Tibial artery (tissue), 4 donors: ENCODE results near the gene DCAF5.

Experiments
- DNase-seq, 2 donors: peaks; one replicate each; pipeline ENCODE4 v3.0.0-alpha.2; 2019
- H3K27ac ChIP-seq, 2 donors: fragments of 200-600 bp; sonication (generic) in 1 of 2; 1 replicate in 1 of 2; 2 replicates in 1 of 2; pipeline ENCODE4 v1.5.1; 2018 to 2019; ENCODE audit warnings: mild to moderate bottlenecking in 1 of 2
- H3K27me3 ChIP-seq, 2 donors: fragments of 200-600 bp; sonication (generic) in 1 of 2; one replicate each; pipeline versions ENCODE4 v1.5.1 to v1.6.0; 2016 to 2019
- H3K36me3 ChIP-seq, 3 donors: fragments of 200-600 bp; sonication (generic) in 2 of 3; one replicate each; pipeline ENCODE4 v1.5.1; 2016 to 2019; ENCODE audit warnings: mild to moderate bottlenecking in 2 of 3
- H3K4me1 ChIP-seq, 4 donors: fragments of 200-600 bp; sonication (generic) in 2 of 4; 1 replicate in 3 of 4; 2 replicates in 1 of 4; pipeline ENCODE4 v1.5.1; 2016 to 2019
- H3K4me3 ChIP-seq, 2 donors: fragments of 200-600 bp; sonication (generic) in 1 of 2; 1 replicate in 1 of 2; 2 replicates in 1 of 2; pipeline ENCODE4 v1.5.1; 2018 to 2019; ENCODE audit warnings: mild to moderate bottlenecking in 2 of 2
- H3K9me3 ChIP-seq, 3 donors: fragments of 200-600 bp; sonication (generic) in 1 of 3; one replicate each; pipeline ENCODE4 v1.5.1; 2016 to 2019
- CTCF ChIP-seq, 2 experiments: fragments of 200-600 bp in 1 of 2; fragments of 450-650 bp in 1 of 2; IDR thresholded peaks; one replicate each; pipeline ENCODE4 v1.5.1; 2017 to 2019; ENCODE audit warnings: antibody characterized with exemption in 2 of 2, mild to moderate bottlenecking in 1 of 2, moderate library complexity in 1 of 2
- intact Hi-C: fragments of 100-400 bp; cut with DNase I; formaldehyde crosslinking; loops from one replicate; pipeline ENCODE4 v1.15.0; 2023; ENCODE audit warnings: low total_unique reads

The DCAF5 gene

GRCh38 chr14:69045857-69046475, 107.0 kb downstream of the DCAF5 start:
- intact Hi-C loops, result no loop called here
- Histone ChIP-seq H3K27ac (peak overlapping the region; percentile 87 to 91), H3K9me3 (no peaks in the 10 kb centered on the region), H3K4me1 (peaks cover 0 to 100% (median 85%) of the 10 kb centered on the region in 4 donors), H3K27me3 (no peaks in the 10 kb centered on the region), H3K36me3 (no peaks in the 10 kb centered on the region), H3K4me3 (no peak overlapping the region)
- TF ChIP-seq CTCF (IDR thresholded peaks at IDR 0.05), result no peak
- DNase-seq, result peak in 1 of 2 donors; percentile 78

GRCh38 chr14:69044965-69045555, 107.9 kb downstream of the DCAF5 start:
- Histone ChIP-seq H3K36me3 (no peaks in the 10 kb centered on the region), H3K27ac (peak overlapping the region; percentile 87 to 91), H3K9me3 (no peaks in the 10 kb centered on the region), H3K4me3 (no peak overlapping the region), H3K4me1 (peaks cover 0 to 99% (median 76%) of the 10 kb centered on the region in 4 donors), H3K27me3 (no peaks in the 10 kb centered on the region)
- intact Hi-C loops, result no loop called here
- peak in 1 of 2 donors; percentile 84 for DNase-seq
- no peak for TF ChIP-seq CTCF (IDR thresholded peaks at IDR 0.05)

GRCh38 chr14:69044296-69044695, 108.6 kb downstream of the DCAF5 start:
- Histone ChIP-seq H3K4me1 (peaks cover 0 to 99% (median 70%) of the 10 kb centered on the region in 4 donors), H3K27me3 (no peaks in the 10 kb centered on the region), H3K27ac (peak overlapping the region; percentile 87 to 91), H3K36me3 (no peaks in the 10 kb centered on the region), H3K9me3 (no peaks in the 10 kb centered on the region), H3K4me3 (no peak overlapping the region)
- no peak for TF ChIP-seq CTCF (IDR thresholded peaks at IDR 0.05)
- intact Hi-C loops, result no loop called here
- no peak for DNase-seq

- H3K36me3 ChIP-seq, result no peaks in the 10 kb centered on the region
- no peak overlapping the region for H3K4me3 ChIP-seq
- peaks cover 0 to 99% (median 72%) of the 10 kb centered on the region in 4 donors for H3K4me1 ChIP-seq
- no peaks in the 10 kb centered on the region for H3K9me3 ChIP-seq
- no peak for TF ChIP-seq CTCF (IDR thresholded peaks at IDR 0.05)
- peak; percentile 61 to 81 for DNase-seq
- intact Hi-C loops, result loop anchor here (2.0 kb wide), 1 partner anchor 95 kb away; no protein-coding TSS in a partner anchor
- peak overlapping the region; percentile 87 to 91 for H3K27ac ChIP-seq
- H3K27me3 ChIP-seq, result no peaks in the 10 kb centered on the region
Observed at GRCh38 chr14:69043596-69044260, 109.2 kb downstream of the DCAF5 start.

GRCh38 chr14:69042787-69043444, 110.0 kb downstream of the DCAF5 start:
- no peaks in the 10 kb centered on the region for H3K27me3 ChIP-seq
- intact Hi-C loops, result loop anchor here (2.0 kb wide), 1 partner anchor 94 kb away; no protein-coding TSS in a partner anchor
- no peak for TF ChIP-seq CTCF (IDR thresholded peaks at IDR 0.05)
- H3K9me3 ChIP-seq, result no peaks in the 10 kb centered on the region
- no peaks in the 10 kb centered on the region for H3K36me3 ChIP-seq
- DNase-seq, result peak; percentile 61 to 93
- peak overlapping the region; percentile 17 to 29 for H3K4me3 ChIP-seq
- peak overlapping the region; percentile 87 to 91 for H3K27ac ChIP-seq
- peaks cover 0 to 99% (median 72%) of the 10 kb centered on the region in 4 donors for H3K4me1 ChIP-seq
